NCI-H2081 treated with DMSO at 0.1 percent for 48 hours (cell line): ENCODE measurements around the gene CSNK1D.

Source experiments
- DNase-seq: peaks from one replicate; lab custom pipeline; 2025; lab: John Stamatoyannopoulos, UW

CSNK1D gene

DNA sequence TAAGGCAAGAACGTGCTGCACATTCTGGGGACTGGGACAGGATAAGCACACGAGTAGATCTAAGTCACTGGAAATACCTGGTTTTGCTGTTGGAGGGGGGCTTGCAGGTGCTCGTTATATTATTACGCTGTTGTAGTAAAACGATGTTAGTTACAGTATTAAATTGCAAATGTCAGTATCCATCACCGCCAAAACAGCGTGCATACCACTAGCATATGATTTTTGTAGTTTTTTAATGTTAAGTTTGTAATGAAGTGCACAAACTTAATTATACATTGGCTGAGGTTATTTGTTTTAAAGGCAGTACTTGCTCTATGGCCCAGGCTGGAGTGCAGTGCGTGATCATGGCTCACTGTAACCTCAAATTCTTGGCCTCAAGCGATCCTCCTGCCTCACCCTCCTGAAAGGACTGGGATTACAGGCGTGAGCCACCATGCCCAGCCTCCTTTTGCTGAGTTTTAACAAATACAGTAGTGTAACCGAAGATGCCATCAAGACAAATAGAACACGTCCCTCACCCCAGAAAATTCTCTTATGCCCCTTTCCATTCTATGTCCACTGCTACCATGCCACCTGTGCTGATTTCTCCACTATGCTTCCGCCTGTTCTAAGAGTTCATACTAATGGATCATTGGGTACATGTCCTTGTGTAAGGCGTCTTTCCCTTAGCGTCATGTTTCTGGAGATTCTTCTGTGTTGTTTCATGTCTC, 20.7 kb upstream of the CSNK1D start:
- no peak for DNase-seq

DNA sequence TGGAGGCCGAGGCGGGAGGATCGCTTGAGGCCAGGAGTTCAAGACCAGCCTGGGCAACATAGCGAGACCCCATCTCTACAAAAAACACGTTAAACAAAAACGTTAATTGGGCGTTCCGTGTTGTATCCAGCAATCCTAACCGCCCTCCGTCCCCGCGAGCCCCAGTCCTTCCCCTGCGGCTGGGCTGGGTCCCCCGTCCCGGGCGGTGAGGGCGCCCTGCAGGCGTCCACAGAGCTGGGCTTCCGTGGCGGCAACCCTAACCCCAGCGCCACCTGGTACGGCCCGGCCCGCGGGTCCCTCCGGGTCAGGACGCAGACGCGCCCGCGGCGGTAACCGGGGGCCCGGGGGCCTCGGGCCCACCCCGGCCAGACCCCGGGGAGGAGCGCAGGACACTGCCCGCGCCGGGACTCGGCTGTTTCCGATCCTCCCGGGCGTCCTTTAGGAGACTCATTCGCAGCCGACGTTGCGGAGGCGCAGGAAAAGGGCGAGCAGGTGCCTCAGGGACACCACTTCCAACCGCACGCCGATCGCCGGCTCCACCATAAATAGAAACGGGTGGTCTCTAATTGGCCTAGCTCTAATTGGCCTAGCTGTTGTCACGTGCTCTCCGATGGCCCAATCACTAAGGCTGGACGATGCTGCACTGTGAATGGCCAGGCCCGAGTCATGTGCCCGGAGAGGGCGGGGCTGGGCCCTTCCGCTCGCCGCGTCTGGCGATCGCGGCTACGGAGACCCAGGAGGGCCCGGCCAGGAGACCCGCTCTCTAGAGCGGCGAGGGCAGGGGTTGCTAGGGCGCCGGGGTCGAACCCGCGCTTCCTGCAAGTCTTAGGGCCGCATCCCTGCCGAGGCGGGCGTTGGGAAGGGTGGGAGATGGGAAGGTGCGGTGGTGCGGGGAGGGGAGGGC, 19.0 kb upstream of the CSNK1D start:
- DNase-seq = peak; percentile 99

- DNase-seq = no peak
Measured at GRCh38 chr17:82291582-82292250, 18.2 kb upstream of the CSNK1D start.

GRCh38 chr17:82287868-82288801, 14.6 kb upstream of the CSNK1D start:
- no peak for DNase-seq

DNA sequence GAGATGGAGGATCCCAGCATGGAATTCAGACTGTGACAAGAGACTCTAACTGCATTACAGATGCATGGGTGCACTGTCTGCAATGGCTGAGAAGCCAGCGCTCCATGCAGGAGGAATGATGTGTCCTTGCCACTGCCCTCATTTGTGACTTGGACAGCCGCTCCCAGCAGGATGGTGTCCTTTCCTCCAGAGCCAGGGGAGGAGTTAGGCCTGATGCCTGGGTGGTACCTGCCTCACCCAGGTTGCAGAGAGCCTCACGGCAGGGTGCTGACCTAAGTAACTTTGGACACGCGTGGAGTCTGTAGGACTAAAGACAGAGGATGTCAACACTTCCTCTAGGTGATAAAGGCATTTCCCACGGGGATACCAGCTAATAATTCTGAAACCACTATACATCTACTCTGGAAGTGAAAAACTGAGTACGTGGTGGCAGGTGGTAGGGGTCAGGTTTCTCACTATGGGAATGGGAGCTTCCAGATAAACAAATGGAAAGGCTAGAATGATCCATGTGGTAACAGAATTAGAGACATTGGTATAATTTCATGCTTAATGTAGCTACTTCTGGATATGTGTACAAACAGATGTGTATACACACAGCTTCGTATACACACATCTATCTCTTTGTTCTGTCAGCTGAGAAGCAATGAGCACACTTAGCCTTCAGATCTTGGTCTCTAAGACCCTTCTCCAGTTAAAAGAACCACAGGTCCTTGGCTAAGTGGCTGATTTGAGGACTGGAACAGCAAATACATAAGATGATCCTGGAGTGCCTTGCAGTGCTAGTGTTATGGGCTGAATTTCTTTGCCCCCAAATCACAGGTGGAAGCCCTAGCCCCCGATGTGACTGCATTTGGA, 13.7 kb upstream of the CSNK1D start:
- DNase-seq = no peak

DNA sequence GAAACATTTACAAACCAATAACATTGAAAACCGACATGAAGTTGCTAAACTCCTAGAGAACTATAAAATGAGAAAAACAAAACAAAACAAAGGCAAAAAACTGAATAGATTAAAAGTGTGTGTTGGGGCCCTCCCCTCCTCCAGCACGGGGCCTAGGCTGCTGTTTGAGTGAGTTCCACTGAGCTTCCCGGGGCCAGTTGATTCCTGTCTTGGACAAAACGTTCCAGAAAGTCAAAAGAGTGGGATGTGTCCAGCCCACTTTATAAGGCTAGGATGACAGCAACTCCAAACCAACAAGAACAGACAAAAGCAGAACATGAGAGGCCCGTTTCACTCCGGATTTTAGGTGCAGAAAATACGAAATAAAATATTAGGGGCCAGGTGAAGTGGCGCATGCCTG, 11.6 kb upstream of the CSNK1D start:
- no peak for DNase-seq

- no peak for DNase-seq
Measured at GRCh38 chr17:82283208-82283749, 9.8 kb upstream of the CSNK1D start.

- no peak for DNase-seq
Measured at GRCh38 chr17:82282239-82283207, 9.0 kb upstream of the CSNK1D start.

- no peak for DNase-seq
Measured at GRCh38 chr17:82281502-82282238, 8.2 kb upstream of the CSNK1D start.

DNA sequence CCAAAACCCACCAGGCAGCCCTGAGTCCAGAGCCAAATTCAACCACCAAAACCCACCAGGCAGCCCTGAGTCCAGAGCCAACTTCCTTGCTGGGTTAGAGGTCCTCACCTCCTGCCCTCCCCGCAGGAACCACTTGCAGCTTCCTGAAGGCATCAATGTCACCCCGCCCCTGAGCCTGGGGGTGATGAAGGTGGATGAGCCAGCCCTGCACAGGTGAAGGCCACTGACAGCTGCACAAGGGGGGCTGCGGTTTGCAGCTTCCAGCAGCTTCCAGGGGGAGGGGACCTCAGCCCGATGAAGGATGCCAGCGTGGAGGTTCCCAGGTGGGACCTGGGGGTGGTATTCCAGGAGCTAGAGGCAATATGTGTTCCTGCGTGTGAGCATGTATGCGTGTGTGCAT, 7.6 kb upstream of the CSNK1D start:
- DNase-seq = no peak

DNA sequence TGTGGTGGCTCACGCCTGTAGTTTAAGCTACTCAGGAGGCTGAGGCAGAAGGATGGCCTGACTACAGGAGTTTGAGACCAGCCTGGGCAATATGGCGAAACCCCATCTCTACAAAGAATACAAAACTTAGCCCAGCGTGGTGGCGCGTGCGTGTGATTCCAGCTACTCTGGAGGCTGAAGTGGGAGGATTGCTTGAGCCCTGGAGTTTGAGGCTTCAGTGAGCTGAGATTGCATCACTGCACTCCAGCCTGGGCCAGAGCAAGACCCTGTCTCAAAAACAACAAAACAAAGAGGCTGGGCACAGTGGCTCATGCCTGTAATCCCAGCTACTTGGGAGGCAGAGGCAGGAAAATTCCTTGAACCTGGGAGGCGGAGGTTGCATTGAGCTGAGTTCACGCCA, 7.0 kb upstream of the CSNK1D start:
- DNase-seq = no peak

DNA sequence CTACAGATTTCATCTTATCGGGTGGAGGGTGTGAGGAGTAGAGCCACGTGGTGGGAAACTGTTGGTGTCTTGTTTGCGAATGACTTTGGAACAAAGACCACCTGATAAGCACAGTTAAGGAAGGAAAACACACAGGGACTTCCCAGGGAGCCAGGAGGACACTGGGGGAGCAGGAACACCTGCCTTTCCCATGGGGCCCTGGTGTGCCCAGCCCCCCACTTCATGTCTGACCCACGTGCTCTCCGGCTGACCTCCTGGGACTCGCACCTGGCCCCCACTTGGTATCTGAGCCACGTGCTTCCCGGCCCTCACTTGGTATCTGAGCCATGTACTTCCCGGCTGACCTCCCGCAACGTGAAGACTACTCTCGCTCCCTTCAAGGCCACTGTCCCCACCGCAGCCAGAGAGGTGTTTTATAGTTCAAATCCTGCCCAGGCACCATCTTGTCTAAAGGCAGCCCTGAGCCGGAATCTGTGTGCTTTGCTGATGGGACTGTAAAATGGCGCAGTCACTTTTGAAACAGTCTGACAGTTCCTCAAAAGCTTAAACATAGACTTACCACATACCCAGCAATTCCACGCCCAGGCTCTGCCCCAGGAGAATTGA, 5.4 kb upstream of the CSNK1D start:
- DNase-seq = no peak

DNA sequence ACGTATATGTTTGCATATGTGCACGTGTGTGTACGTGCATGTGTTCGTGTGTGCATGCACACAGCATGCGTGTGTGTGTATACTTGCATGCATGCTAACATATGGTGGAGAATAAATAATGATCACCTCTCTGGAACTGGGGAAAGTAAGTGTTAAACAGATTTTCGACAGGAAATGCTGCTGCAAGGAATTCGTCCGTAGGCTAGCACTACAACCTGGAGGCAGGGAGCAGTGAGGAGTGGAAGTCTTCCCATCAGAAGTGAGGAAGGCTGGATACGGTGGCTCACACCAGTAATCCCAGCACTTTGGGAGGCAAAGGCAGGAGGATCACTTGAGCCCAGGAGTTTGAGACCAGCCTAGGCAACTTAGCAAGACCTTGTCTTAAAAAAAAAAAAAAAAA, 4.8 kb upstream of the CSNK1D start:
- no peak for DNase-seq

DNA sequence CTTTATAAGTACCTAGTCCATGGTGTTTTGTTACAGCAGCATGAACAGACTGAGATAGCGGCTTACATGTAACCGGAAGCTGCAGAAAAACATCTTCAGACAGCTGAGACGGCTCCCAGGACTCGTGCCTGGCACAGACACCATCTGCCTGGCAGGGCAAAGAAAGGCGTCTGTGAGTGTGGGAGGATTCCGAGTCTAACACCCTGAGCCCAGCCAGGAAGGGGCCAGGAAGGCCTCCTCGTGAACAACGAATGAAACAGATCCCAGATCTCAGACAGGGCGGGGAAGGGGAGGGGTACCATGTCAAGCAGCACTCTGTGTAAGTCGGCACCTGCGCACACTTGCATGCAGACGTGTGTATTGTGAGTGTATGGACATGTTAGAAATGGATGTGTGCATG, 4.4 kb upstream of the CSNK1D start:
- no peak for DNase-seq

- DNase-seq = no peak
Measured at GRCh38 chr17:82276938-82277337, 3.4 kb upstream of the CSNK1D start.

GRCh38 chr17:82275326-82275725, 1.8 kb upstream of the CSNK1D start:
- DNase-seq = no peak

GRCh38 chr17:82274134-82275020, 877 bp upstream of the CSNK1D start:
- DNase-seq = no peak
